Measurements from ENCODE around the gene CORO2A. TPM values are rescaled to one million over a fixed set of nuclear protein-coding genes. Genes with fewer than 3 reads are reported as not detected.

Gene CORO2A
- total RNA-seq, 1 experiment from 2014 or later = 19.8 TPM

GRCh38 chr9:98158071-98158831, 34.2 kb downstream of the CORO2A start:
- Histone ChIP-seq H3K27ac (no peak overlapping the region), H3K4me2 (no peak overlapping the region), H3K79me2 (ENCODE audit: low read depth) (no peaks in the 10 kb centered on the region), H3K9me2 (ENCODE audit: insufficient read depth) (no peaks in the 10 kb centered on the region), H3K36me3 (ENCODE audit: low read depth) (no peaks in the 10 kb centered on the region), H3K9me3 (ENCODE audit: insufficient read depth, low read depth) (no peaks in the 10 kb centered on the region), H4K20me1 (ENCODE audit: insufficient read depth) (no peaks in the 10 kb centered on the region), H3K4me1 (replicated peaks; ENCODE audit: insufficient read depth) (peaks cover 24% of the 10 kb centered on the region), H2AFZ (no peak overlapping the region), H3K27me3 (ENCODE audit: insufficient read depth, low read depth) (no peaks in the 10 kb centered on the region), H3F3A (ENCODE audit: insufficient read depth, low read depth) (peaks cover 14% of the 10 kb centered on the region), H3K4me3 (no peak overlapping the region)
- TF ChIP-seq CTCF (conservative IDR thresholded peaks at IDR 0.05) (no peak), EZH2 (IDR thresholded peaks at IDR 0.05; ENCODE audit: low read depth) (no peak)
- DNase-seq = peak in 1 of 2 experiments; percentile 37
- no TSS peak for BruUV-seq (replicated peaks)
- POLR2A ChIA-PET (ENCODE audit: unreplicated experiment) = no interaction called here
- CTCF ChIA-PET = no interaction called here
- intact Hi-C loops (cut with micrococcal nuclease; ENCODE audit: unreplicated experiment) = no loop called here

GRCh38 chr9:98157372-98157771, 35.1 kb downstream of the CORO2A start:
- Histone ChIP-seq H3F3A (ENCODE audit: insufficient read depth, low read depth) (peaks cover 14% of the 10 kb centered on the region), H3K36me3 (ENCODE audit: low read depth) (no peaks in the 10 kb centered on the region), H2AFZ (no peak overlapping the region), H3K79me2 (ENCODE audit: low read depth) (no peaks in the 10 kb centered on the region), H3K4me2 (no peak overlapping the region), H4K20me1 (ENCODE audit: insufficient read depth) (no peaks in the 10 kb centered on the region), H3K9me2 (ENCODE audit: insufficient read depth) (no peaks in the 10 kb centered on the region), H3K27me3 (ENCODE audit: insufficient read depth, low read depth) (no peaks in the 10 kb centered on the region), H3K27ac (no peak overlapping the region), H3K4me3 (no peak overlapping the region), H3K9me3 (ENCODE audit: insufficient read depth, low read depth) (no peaks in the 10 kb centered on the region), H3K4me1 (replicated peaks; ENCODE audit: insufficient read depth) (peaks cover 28% of the 10 kb centered on the region)
- TF ChIP-seq EZH2 (IDR thresholded peaks at IDR 0.05; ENCODE audit: low read depth) = no peak
- no peak for TF ChIP-seq CTCF (conservative IDR thresholded peaks at IDR 0.05)
- intact Hi-C loops (cut with micrococcal nuclease; ENCODE audit: unreplicated experiment) = no loop called here
- POLR2A ChIA-PET (ENCODE audit: unreplicated experiment) = interaction anchor here (0.6 kb wide), 1 partner anchor 21 kb away, joined by 3 read pairs; no protein-coding TSS in a partner anchor
- no TSS peak for BruUV-seq (replicated peaks)
- DNase-seq = no peak
- CTCF ChIA-PET = interaction anchor here (0.6 kb wide), 1 partner anchor 842 kb away, joined by 3 read pairs; no protein-coding TSS in a partner anchor

- Histone ChIP-seq H4K20me1 (ENCODE audit: insufficient read depth) (no peaks in the 10 kb centered on the region), H3K9me3 (ENCODE audit: insufficient read depth, low read depth) (no peaks in the 10 kb centered on the region), H3K9me2 (ENCODE audit: insufficient read depth) (no peaks in the 10 kb centered on the region), H2AFZ (no peak overlapping the region), H3K27ac (peak overlapping the region; percentile 47), H3K36me3 (ENCODE audit: low read depth) (no peaks in the 10 kb centered on the region), H3F3A (ENCODE audit: insufficient read depth, low read depth) (peaks cover 14% of the 10 kb centered on the region), H3K4me2 (peak overlapping the region; percentile 50), H3K4me1 (replicated peaks; ENCODE audit: insufficient read depth) (peaks cover 33% of the 10 kb centered on the region), H3K79me2 (ENCODE audit: low read depth) (no peaks in the 10 kb centered on the region), H3K27me3 (ENCODE audit: insufficient read depth, low read depth) (no peaks in the 10 kb centered on the region), H3K4me3 (no peak overlapping the region)
- TF ChIP-seq EZH2 (IDR thresholded peaks at IDR 0.05; ENCODE audit: low read depth) (no peak), CTCF (conservative IDR thresholded peaks at IDR 0.05) (no peak)
- intact Hi-C loops (cut with micrococcal nuclease; ENCODE audit: unreplicated experiment) = loop anchor here (2.0 kb wide), 1 partner anchor 14 kb away; no protein-coding TSS in a partner anchor
- DNase-seq = peak in 1 of 2 experiments; percentile 91
- BruUV-seq (replicated peaks) = no TSS peak
- ChIA-PET POLR2A (ENCODE audit: unreplicated experiment) (no interaction called here), CTCF (interaction anchor here (0.6 kb wide), 1 partner anchor 41 kb away, joined by 3 read pairs; no protein-coding TSS in a partner anchor)
Observed at GRCh38 chr9:98154678-98155077, 37.8 kb downstream of the CORO2A start.
